ENCODE data around the gene USP37. TPM values are rescaled to one million over a fixed set of nuclear protein-coding genes. Genes with fewer than 3 reads are reported as not detected.

The USP37 gene
- total and polyA plus RNA-seq, 2 of the 13 experiments (the other 11 are each of a cell fraction or from before 2014, with no cell fraction given) = 6.5 to 30.6 TPM

GRCh38 chr2:218448934-218449333 is 119.2 kb downstream of the USP37 start (continued):
- TF ChIP-seq NR2C2 (CRISPR knock-in tag; IDR thresholded peaks at IDR 0.05; ENCODE audit: borderline replicate concordance) (peak; percentile 74), AGO2 (optimal IDR thresholded peaks at IDR 0.05; ENCODE audit: low read depth, low read length) (no peak), ZNF362 (CRISPR knock-in tag; IDR thresholded peaks at IDR 0.05; ENCODE audit: borderline replicate concordance) (peak; percentile 78; the same call in 1 of the 2 replicates), FOXA3 (CRISPR knock-in tag; IDR thresholded peaks at IDR 0.05) (peak; percentile 90), ZNF577 (CRISPR knock-in tag; IDR thresholded peaks at IDR 0.05; ENCODE audit: borderline replicate concordance, low read depth) (no peak), KLF16 (CRISPR knock-in tag; IDR thresholded peaks at IDR 0.05) (peak in 1 of 2 experiments; percentile 39; a peak in 1 of 4 replicates), PRDM15 (CRISPR knock-in tag; IDR thresholded peaks at IDR 0.05) (no peak), NRL (CRISPR knock-in tag; IDR thresholded peaks at IDR 0.05; ENCODE audit: borderline replicate concordance) (no peak), ZNF17 (CRISPR knock-in tag; IDR thresholded peaks at IDR 0.05) (no peak), FOXO1 (CRISPR knock-in tag; IDR thresholded peaks at IDR 0.05) (no peak; the same call in 1 of the 2 replicates), NR2F1 (CRISPR knock-in tag; IDR thresholded peaks at IDR 0.05) (peak; percentile 93), CSRNP1 (CRISPR knock-in tag; IDR thresholded peaks at IDR 0.05) (no peak)
- TF ChIP-seq, protein P1, sequence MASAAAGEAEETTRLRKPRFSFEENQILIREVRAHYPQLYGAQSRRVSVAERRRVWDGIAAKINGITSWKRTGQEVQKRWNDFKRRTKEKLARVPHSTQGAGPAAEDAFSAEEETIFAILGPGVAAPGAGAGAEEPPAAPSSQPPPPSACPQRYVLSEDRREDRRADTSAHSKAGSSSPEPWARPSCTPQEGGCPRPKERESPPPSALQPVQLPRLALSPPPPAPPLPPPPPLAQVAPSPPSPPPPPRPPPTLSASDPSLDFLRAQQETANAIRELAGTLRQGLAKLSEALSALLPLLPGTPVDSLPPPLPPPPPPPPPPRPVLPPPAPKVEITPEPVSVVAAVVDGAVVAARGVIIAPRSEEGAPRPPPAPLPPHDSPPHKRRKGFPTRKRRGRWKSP (CRISPR knock-in tag; IDR thresholded peaks at IDR 0.05) = no peak

All from HepG2 (cell line).